Activated CD4-positive, alpha-beta T cell treated with anti-CD3 and anti-CD28 coated beads, Interleukin-2, Interleukin-6, amounts not matched to agents 100 ng/mL and 50 ng/mL, durations not matched to agents 16 hours and 8 hours (primary cell): ENCODE results near the gene GAN.

ENCODE experiments used
- DNase-seq: peaks from one replicate; pipeline ENCODE4 v3.0.0-alpha.2; 2020

GAN gene

DNA sequence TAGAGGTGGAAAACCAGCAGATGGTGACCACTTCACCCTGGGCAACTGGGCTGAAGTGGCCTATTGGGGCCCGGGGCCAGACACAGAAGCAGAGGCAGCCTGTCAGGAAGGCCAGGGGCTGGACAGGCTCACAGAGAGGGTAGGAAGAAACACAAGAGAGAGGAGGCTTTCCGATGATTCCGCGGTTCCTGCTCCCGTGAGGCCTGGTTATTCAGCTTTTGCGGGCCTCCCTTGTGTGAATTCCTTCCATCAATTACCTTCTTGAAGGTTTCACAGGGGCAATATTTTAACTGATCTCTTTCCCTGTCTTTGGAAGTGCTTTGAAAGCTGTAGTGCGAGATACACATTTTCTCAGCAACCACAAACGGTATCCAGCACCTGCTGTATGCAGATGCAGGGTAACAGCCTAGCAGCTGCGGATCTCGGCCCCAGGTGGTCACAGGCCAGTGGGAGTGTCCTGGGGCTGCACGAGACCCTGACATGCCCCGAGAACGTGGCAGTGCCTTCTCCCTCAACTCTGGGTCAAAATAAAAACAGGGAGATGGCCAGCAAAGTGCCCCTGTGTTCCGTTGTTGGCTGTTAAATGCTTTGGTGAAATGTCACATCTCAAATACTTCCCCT, 118.3 kb downstream of the GAN start:
- no peak for DNase-seq

DNA sequence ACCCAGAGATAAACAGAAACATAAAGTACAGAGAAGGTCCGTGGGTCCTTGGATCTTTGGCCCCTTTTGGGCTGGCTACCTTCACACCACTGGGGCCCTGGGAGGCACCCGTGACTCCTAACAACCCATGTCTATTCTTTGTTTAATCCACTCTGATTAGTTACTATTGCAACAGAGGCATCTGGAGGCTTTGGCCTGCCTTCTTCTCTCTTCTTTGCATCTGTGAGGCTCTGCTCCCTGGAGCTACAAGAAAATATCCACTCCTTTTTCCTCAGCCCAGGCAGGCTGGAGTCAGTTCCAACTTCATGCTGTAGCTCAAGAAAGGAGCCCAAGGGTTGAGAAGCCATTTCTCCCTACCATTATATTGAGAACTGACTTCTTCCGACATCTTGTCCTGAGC, 120.3 kb downstream of the GAN start:
- DNase-seq, result no peak

DNA sequence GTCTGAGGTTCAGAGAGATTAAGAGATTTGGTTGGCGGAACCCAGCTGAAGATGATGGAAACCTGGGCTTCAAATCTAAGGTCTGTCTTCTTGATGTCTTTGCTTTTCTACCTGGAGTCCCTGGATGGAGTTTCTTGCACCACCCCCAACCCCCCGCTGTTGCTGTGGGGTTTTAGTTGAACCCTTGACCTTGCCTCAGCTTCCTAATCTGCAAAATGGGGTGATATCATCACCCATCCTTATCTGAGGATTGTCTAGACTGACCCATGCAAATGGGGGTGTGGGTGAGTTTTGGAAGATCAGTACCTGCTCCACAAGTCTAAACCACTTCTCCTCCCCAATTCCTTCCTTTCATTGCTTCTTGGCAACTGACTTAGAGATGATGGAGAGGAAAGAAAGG, 120.8 kb downstream of the GAN start:
- no peak for DNase-seq

DNA sequence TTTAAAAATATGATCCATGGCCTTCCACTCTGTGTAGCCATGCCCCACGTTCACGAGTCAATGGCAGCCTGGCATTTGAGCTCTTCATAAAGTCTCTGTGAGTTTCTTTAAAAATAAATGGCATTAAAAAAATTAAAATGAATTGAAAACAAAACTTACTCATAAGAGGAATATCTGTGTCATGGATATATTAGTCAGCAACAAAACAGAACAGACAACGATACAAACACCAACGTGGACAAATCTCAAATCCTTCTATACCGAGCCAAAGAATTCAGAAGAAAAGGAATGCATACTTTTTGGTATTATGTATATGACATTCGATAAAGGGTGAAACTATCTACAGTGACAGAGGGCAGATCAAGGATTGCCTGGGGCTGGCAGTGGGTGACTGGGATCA, 121.6 kb downstream of the GAN start:
- no peak for DNase-seq

DNA sequence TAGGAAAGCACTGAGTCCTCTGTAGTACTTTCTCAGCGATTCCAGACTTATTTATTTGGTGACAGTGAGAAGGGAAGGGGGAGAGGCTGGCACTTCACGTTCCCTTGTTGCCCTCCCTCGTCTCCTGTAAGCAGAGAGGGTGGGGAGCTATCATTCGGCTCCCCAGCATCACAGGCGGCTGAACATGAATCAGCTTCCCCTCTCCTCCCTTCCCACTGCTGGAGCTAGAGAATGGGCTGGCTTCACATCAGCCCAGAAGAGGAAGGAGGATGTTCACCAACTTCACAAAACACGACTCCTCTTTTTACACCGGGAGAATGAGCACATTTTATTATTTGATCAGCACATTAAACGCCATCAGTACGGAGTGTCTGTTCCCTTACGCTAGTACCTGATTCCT, 123.1 kb downstream of the GAN start:
- DNase-seq, result no peak
